Neural crest cell (in vitro differentiated cells): ENCODE measurements around the gene L3MBTL3. TPM values are rescaled to one million over a fixed set of nuclear protein-coding genes. Genes with fewer than 3 reads are reported as not detected.
"Not testable (repeated sequence)": the region's sequence is repeated elsewhere in the genome, so short reads cannot be mapped to it uniquely, and the experiment has no call there.

ENCODE experiments used
- DNase-seq: peaks from one replicate; pipeline ENCODE4 v3.0.0; 2021; ENCODE audit warnings: low read depth, mixed read lengths, low spot score
- H3K27ac Mint-ChIP-seq: one replicate; pipeline ENCODE4 v1.8.0; 2021; ENCODE audit warnings: mild to moderate bottlenecking, mixed read lengths; ENCODE audit not compliant: unreplicated experiment
- H3K27me3 Mint-ChIP-seq: 2 replicates; pipeline ENCODE4 v1.8.0; 2021; ENCODE audit warnings: low read depth, mild to moderate bottlenecking, mixed read lengths
- H3K36me3 Mint-ChIP-seq: 2 replicates; pipeline ENCODE4 v1.8.0; 2021; ENCODE audit warnings: low read depth, mild to moderate bottlenecking, mixed read lengths
- H3K4me1 Mint-ChIP-seq: 2 replicates; pipeline ENCODE4 v1.8.0; 2021; ENCODE audit warnings: mixed read lengths
- H3K4me3 Mint-ChIP-seq: one replicate; pipeline ENCODE4 v1.8.0; 2021; ENCODE audit warnings: mild to moderate bottlenecking, mixed read lengths
- H3K9me3 Mint-ChIP-seq: 2 replicates; pipeline ENCODE4 v1.8.0; 2021; ENCODE audit warnings: mixed read lengths
- total RNA-seq: library from RNA; stranded (reverse); gene quantifications from 2 replicates; pipeline ENCODE4 v1.2.1, GENCODE V29; 2021
- TF ChIP-seq, protein P1 (sequence below): fragments of 200-600 bp; sonication (generic); conservative IDR thresholded peaks from 2 replicates; pipeline ENCODE4 v1.5.0; 2021; ENCODE audit warnings: antibody characterized with exemption, mild to moderate bottlenecking

L3MBTL3 gene
- total RNA-seq, 1 donor from 2014 or later: 22.8 TPM

DNA sequence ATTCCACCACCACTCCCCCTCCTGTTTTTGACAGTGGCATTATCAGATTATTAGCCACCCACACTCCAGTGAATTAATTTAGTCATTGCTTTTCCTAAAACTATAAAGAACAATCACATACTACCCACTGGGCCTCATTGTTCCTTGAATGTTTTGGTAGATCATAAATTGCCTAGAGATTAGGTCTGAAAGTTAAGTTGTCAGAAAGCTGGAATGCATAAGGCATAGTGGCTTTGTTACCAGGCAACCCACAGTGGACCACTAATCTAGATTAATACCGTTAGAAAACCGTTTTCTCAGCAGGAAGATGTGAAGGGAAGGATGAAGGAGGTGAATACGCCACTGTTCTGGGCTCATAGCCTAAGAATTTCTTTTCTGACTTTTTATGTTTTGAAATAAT, 128.7 kb downstream of the L3MBTL3 start:
- Mint-ChIP-seq H3K9me3 (no peaks in the 10 kb centered on the region), H3K27ac (no peak overlapping the region), H3K36me3 (peaks cover 9% of the 10 kb centered on the region), H3K4me3 (no peak overlapping the region), H3K4me1 (no peaks in the 10 kb centered on the region), H3K27me3 (no peaks in the 10 kb centered on the region)
- TF ChIP-seq, protein P1, sequence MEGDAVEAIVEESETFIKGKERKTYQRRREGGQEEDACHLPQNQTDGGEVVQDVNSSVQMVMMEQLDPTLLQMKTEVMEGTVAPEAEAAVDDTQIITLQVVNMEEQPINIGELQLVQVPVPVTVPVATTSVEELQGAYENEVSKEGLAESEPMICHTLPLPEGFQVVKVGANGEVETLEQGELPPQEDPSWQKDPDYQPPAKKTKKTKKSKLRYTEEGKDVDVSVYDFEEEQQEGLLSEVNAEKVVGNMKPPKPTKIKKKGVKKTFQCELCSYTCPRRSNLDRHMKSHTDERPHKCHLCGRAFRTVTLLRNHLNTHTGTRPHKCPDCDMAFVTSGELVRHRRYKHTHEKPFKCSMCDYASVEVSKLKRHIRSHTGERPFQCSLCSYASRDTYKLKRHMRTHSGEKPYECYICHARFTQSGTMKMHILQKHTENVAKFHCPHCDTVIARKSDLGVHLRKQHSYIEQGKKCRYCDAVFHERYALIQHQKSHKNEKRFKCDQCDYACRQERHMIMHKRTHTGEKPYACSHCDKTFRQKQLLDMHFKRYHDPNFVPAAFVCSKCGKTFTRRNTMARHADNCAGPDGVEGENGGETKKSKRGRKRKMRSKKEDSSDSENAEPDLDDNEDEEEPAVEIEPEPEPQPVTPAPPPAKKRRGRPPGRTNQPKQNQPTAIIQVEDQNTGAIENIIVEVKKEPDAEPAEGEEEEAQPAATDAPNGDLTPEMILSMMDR: no peak
- no peak for DNase-seq

DNA sequence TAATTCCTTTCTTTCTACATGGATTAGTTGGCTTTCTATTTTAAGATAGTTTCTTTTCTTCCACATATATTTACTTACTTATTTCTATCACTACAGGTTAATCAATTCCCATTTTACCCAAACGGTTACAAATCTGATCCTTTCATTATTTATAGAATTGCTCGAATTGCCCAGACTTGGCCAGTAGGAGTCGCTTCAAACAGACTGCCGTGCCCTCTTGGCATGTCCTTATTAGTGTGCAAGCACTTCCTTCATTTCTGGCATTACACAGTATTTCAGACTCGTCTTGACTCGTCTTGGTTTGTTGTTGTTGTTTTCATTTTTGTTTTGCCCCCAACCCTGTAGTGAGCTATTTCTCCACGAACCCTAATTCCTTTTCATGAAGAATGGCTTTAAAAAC, 129.8 kb downstream of the L3MBTL3 start:
- TF ChIP-seq, protein P1: peak; percentile 29
- H3K36me3 Mint-ChIP-seq: peaks cover 6% of the 10 kb centered on the region
- H3K9me3 Mint-ChIP-seq: no peaks in the 10 kb centered on the region
- no peak for DNase-seq
- H3K27me3 Mint-ChIP-seq: no peaks in the 10 kb centered on the region
- no peaks in the 10 kb centered on the region for H3K4me1 Mint-ChIP-seq
- H3K27ac Mint-ChIP-seq: no peak overlapping the region
- no peak overlapping the region for H3K4me3 Mint-ChIP-seq

DNA sequence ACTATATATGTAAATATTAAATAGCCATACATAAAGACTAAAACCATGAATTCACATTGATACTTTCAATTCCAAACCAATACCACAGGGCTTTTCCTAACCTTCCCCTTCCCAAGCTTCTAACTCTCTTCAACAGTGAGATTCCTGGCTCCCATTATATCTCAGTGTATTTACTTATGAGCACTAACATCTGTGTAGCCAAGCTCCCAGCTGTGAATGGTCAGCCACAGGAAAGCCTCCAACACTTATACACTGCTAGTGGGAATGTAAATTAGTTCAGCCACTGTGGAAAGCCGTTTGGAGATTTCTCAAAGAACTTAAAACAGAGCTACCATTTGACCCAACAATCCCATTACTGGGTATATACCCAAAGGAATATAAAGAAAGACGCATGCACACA, 130.6 kb downstream of the L3MBTL3 start:
- DNase-seq, H3K4me3 Mint-ChIP-seq, H3K9me3 Mint-ChIP-seq, H3K27ac Mint-ChIP-seq, H3K36me3 Mint-ChIP-seq, H3K4me1 Mint-ChIP-seq, H3K27me3 Mint-ChIP-seq: not testable (repeated sequence)

DNA sequence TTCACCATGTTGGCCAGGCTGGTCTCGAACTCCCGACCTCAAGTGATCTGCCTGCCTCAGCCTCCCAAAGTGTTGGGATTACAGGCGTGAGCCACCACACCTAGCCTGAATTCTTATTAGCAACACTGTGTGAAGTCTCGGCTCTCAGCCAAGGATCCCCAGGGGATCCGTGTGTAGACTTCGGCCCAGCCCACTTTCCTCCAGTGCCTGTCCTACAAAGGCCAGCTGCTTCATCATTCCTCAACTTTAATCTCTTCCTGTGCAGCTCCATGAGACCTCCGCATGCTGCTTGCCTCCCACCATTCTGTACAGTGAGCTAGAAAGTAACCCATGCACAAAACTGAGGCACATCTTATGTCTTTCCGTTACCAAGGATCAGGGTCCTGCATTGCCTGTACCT, 132.5 kb downstream of the L3MBTL3 start:
- Mint-ChIP-seq H3K4me1 (no peaks in the 10 kb centered on the region), H3K36me3 (peaks cover 6% of the 10 kb centered on the region), H3K27ac (no peak overlapping the region), H3K27me3 (no peaks in the 10 kb centered on the region), H3K9me3 (no peaks in the 10 kb centered on the region), H3K4me3 (no peak overlapping the region)
- DNase-seq: no peak
- TF ChIP-seq, protein P1: no peak

DNA sequence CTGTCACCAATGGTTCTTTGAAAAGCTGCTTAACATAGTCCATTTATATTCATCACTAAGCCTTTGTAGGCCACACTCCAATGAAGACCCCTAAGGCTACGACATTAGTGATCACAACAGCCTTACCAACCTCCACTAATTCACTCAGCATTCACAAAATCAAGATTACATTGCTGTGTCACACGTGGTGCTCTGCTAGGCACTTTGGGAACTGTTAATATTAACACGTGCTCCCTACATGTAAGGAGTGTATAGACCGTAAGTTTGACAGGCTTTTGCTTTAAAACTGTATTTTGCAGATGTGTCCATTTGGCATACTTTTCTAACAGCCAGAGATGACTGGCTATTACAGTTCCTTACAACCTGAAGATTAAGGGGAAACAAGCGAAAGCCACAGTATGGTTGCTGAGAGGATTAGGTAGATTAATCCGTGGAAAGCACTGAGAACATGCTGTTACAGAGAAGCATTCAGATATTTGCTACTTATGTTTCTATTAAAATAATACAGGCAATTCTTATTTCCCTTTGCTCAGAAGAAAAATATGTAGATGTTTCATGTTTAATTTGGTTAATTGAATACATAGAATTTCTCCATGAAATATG, 134.6 kb downstream of the L3MBTL3 start:
- DNase-seq: no peak
- Mint-ChIP-seq H3K36me3 (peaks cover 6% of the 10 kb centered on the region), H3K27me3 (no peaks in the 10 kb centered on the region), H3K4me1 (no peaks in the 10 kb centered on the region), H3K9me3 (peaks cover 3% of the 10 kb centered on the region), H3K27ac (no peak overlapping the region), H3K4me3 (no peak overlapping the region)
- TF ChIP-seq, protein P1: no peak

DNA sequence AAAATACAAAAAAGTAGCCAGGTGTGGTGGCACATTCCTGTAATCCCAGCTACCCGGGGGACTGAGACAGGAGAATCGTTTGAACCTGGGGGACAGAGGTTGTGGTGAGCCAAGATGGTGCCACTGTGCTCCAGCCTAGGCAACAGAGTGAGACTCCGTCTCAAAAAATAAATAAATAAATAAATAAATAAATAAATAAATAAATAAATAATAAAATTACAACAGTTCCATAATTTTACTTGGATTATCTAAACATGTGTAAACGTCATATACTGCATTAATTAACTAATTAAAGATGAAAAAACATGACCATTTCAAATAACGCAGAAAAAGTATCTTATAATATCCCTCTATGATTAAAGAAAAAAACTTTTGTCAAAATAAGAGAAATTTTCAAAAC, 138.5 kb downstream of the L3MBTL3 start:
- TF ChIP-seq, protein P1: no peak
- H3K9me3 Mint-ChIP-seq: peaks cover 6% of the 10 kb centered on the region
- no peaks in the 10 kb centered on the region for H3K4me1 Mint-ChIP-seq
- no peak for DNase-seq
- no peaks in the 10 kb centered on the region for H3K36me3 Mint-ChIP-seq
- no peak overlapping the region for H3K27ac Mint-ChIP-seq
- H3K4me3 Mint-ChIP-seq: no peak overlapping the region
- H3K27me3 Mint-ChIP-seq: no peaks in the 10 kb centered on the region
